A549 (cell line): ENCODE data around the gene MIA2. TPM values are rescaled to one million over a fixed set of nuclear protein-coding genes. Genes with fewer than 3 reads are reported as not detected.

Experiments
- ATAC-seq, 2 experiments: fragments of 200-7000 bp in 1 of 2; fragments of >200 bp in 1 of 2; cut with Nextera tagmentation in 1 of 2; cut with Tn5 transposase in 1 of 2; 3 replicates each; pipeline versions ENCODE4 v1.8.0 to v1.9.1; 2018 to 2020; ENCODE audit warnings: mild to moderate bottlenecking in 1 of 2, moderate library complexity in 1 of 2
- CTCF ChIA-PET: fragments of 300-600 bp; sonication (Branson Sonifier 250); formaldehyde crosslinking; extraction: SDS; loops from one replicate; lab custom pipeline; 2021; ENCODE audit warnings: antibody characterized with exemption, inconsistent platforms; lab: Yijun Ruan, JAX
- POLR2A ChIA-PET: fragments of 350-600 bp; formaldehyde crosslinking; extraction: SDS; loops from one replicate; lab custom pipeline; 2021; ENCODE audit warnings: antibody characterized with exemption, inconsistent platforms; lab: Yijun Ruan, JAX
- DNase-seq, 2 experiments: peaks; one replicate each; pipeline versions ENCODE4 v3.0.0 to v3.0.0-alpha.2; 2011 to 2016; ENCODE audit warnings: low read depth in 1 of 2, low spot score in 1 of 2
- FAIRE-seq: peaks from 2 replicates; lab custom pipeline; 2011; peaks lifted over from hg19 to GRCh38; lab: Jason Lieb, UNC
- H3K27ac ChIP-seq, 2 experiments: fragments of >200 bp; sonication (Bioruptor Twin); formaldehyde crosslinking; 3 replicates each; pipeline ENCODE4 v1.5.1; 2016 to 2017
- H3K4me1 ChIP-seq: fragments of >200 bp; sonication (Bioruptor Twin); formaldehyde crosslinking; 3 replicates; pipeline ENCODE4 v1.6.1; 2016
- H3K4me2 ChIP-seq: fragments of >200 bp; sonication (Bioruptor Twin); formaldehyde crosslinking; 3 replicates; pipeline ENCODE4 v1.6.1; 2016
- H3K4me3 ChIP-seq: fragments of >200 bp; sonication (Bioruptor Twin); formaldehyde crosslinking; 3 replicates; pipeline ENCODE4 v1.5.1; 2016
- H3K9me3 ChIP-seq: fragments of >200 bp; sonication (Bioruptor Twin); formaldehyde crosslinking; 3 replicates; pipeline ENCODE4 v1.6.1; 2016
- ATOH8 ChIP-seq: fragments of 250-450 bp; sonication (Bioruptor Pico); IDR thresholded peaks from 2 replicates; pipeline ENCODE4 v1.5.0; 2020; ENCODE audit warnings: low read depth, mild to moderate bottlenecking, moderate library complexity
- CBX2 ChIP-seq: fragments of 200-600 bp; sonication (generic); IDR thresholded peaks from 2 replicates; pipeline ENCODE4 v1.6.1; 2016; ENCODE audit warnings: low read depth, mild to moderate bottlenecking, borderline replicate concordance
- CBX8 ChIP-seq: fragments of 200-600 bp; sonication (generic); IDR thresholded peaks from 2 replicates; pipeline ENCODE4 v1.6.1; 2016
- CHD2 ChIP-seq: fragments of 150-350 bp; IDR thresholded peaks from 2 replicates; pipeline ENCODE4 v1.6.1; 2014; ENCODE audit warnings: low read length; ENCODE audit not compliant: partially characterized antibody
- E2F6 ChIP-seq: IDR thresholded peaks from 2 replicates; pipeline ENCODE4 v1.6.1; 2012; ENCODE audit warnings: low read depth, borderline replicate concordance
- ESRRA ChIP-seq: fragments of 150-350 bp; IDR thresholded peaks from 2 replicates; pipeline ENCODE4 v1.6.1; 2014; ENCODE audit warnings: mild to moderate bottlenecking, low read length, borderline replicate concordance
- FOSB ChIP-seq: fragments of 250-450 bp; sonication (Bioruptor Pico); IDR thresholded peaks from 2 replicates; pipeline ENCODE4 v1.5.0; 2020; ENCODE audit warnings: mild to moderate bottlenecking, moderate library complexity
- FOXS1 ChIP-seq: fragments of 250-450 bp; sonication (Bioruptor Pico); IDR thresholded peaks from 2 replicates; pipeline ENCODE4 v1.5.0; 2020; ENCODE audit warnings: mild to moderate bottlenecking, moderate library complexity
- GATA3 ChIP-seq: IDR thresholded peaks from 2 replicates; pipeline ENCODE4 v1.6.1; 2012; ENCODE audit warnings: borderline replicate concordance
- HOXA7 ChIP-seq: fragments of 250-450 bp; sonication (Bioruptor Pico); IDR thresholded peaks from 2 replicates; pipeline ENCODE4 v1.5.0; 2020; ENCODE audit warnings: mild to moderate bottlenecking, moderate library complexity
- HOXB13 ChIP-seq: fragments of 250-450 bp; sonication (Bioruptor Pico); IDR thresholded peaks from 2 replicates; pipeline ENCODE4 v1.5.0; 2020; ENCODE audit warnings: low read depth, mild to moderate bottlenecking, moderate library complexity
- HOXB5 ChIP-seq: fragments of 250-450 bp; sonication (Bioruptor Pico); IDR thresholded peaks from 2 replicates; pipeline ENCODE4 v1.5.0; 2020; ENCODE audit warnings: mild to moderate bottlenecking, moderate library complexity
- KDM1A ChIP-seq: fragments of 200-600 bp; sonication (generic); IDR thresholded peaks from 2 replicates; pipeline ENCODE4 v1.6.1; 2016; ENCODE audit warnings: low read depth, mild to moderate bottlenecking
- MYC ChIP-seq: IDR thresholded peaks from 2 replicates; pipeline ENCODE4 v1.6.1; 2012; ENCODE audit warnings: mild to moderate bottlenecking, inconsistent platforms, low read length, improper control_type of control experiment, borderline replicate concordance
- NPAS2 ChIP-seq: fragments of 250-450 bp; sonication (Bioruptor Pico); IDR thresholded peaks from 2 replicates; pipeline ENCODE4 v1.8.0; 2022; ENCODE audit warnings: mild to moderate bottlenecking, moderate library complexity, borderline replicate concordance
- NR3C1 ChIP-seq: fragments of >200 bp; sonication (Bioruptor Twin); formaldehyde crosslinking; IDR thresholded peaks from 3 replicates; pipeline ENCODE4 v1.6.1; 2017
- PHF8 ChIP-seq: fragments of 200-600 bp; sonication (generic); IDR thresholded peaks from 2 replicates; pipeline ENCODE4 v1.6.1; 2016; ENCODE audit warnings: low read depth, mild to moderate bottlenecking, antibody characterized with exemption, moderate library complexity, borderline replicate concordance
- RAD21 ChIP-seq, 2 experiments: fragments of >200 bp in 1 of 2; sonication (Bioruptor Twin) in 1 of 2; formaldehyde crosslinking in 1 of 2; IDR thresholded peaks in 1 of 2; conservative IDR thresholded peaks in 1 of 2; 2 replicates in 1 of 2; 3 replicates in 1 of 2; pipeline ENCODE4 v1.6.1; 2012 to 2018; ENCODE audit warnings: inconsistent platforms in 1 of 2
- REST ChIP-seq: fragments of 200-600 bp; sonication (generic); IDR thresholded peaks from 2 replicates; pipeline ENCODE4 v1.6.1; 2016; ENCODE audit warnings: antibody characterized with exemption, mild to moderate bottlenecking, moderate library complexity
- RNF2 ChIP-seq: fragments of 200-600 bp; sonication (generic); IDR thresholded peaks from 2 replicates; pipeline ENCODE4 v1.6.1; 2016; ENCODE audit warnings: low read depth, mild to moderate bottlenecking, antibody characterized with exemption, moderate library complexity, borderline replicate concordance
- SREBF2 ChIP-seq: fragments of 450-650 bp; IDR thresholded peaks from 2 replicates; pipeline ENCODE4 v1.6.1; 2014; ENCODE audit warnings: mild to moderate bottlenecking, moderate library complexity
- USF2 ChIP-seq: fragments of 450-650 bp; IDR thresholded peaks from 2 replicates; pipeline ENCODE4 v1.6.1; 2014; ENCODE audit warnings: antibody characterized with exemption
- ZNF302 ChIP-seq: fragments of 250-450 bp; sonication (Bioruptor Pico); IDR thresholded peaks from 2 replicates; pipeline ENCODE4 v1.9.0; 2021; ENCODE audit warnings: inconsistent platforms, mild to moderate bottlenecking, moderate library complexity
- WGBS: methylation state at CpG from one replicate; pipeline ENCODE4 v1.1.6; 2017; ENCODE audit errors: missing lambda C conversion rate; 5-methylcytosine and 5-hydroxymethylcytosine counted together
- polyA plus RNA-seq, 4 experiments: library from polyadenylated mRNA; depleted of rRNA in 3 of 4; stranded (reverse); fragments of >200 nt; fragmentation: RNase III in 1 of 4; extraction: RNeasy Plus Mini Kit Qiagen cat#74134 plus additional on column Dnase treatment in 1 of 4; gene quantifications; 2 replicates in 3 of 4; 3 replicates in 1 of 4; pipeline ENCODE4 v1.2.3, GENCODE V29; 2011 to 2017

Gene MIA2
- polyA plus RNA-seq, 2 of the 4 experiments (the other 2 are of a cell fraction) = 25.4 to 73.9 TPM

- DNase-seq (no peak), FAIRE-seq (no peak), ATAC-seq (peak; percentile 28 to 56; a peak in 2 of 6 replicates)
- Histone ChIP-seq H3K4me3 (no peak overlapping the region), H3K9me3 (no peaks in the 10 kb centered on the region), H3K4me1 (peaks cover 5% of the 10 kb centered on the region; the same call in 1 of the 3 replicates), H3K4me2 (0 out of 3 replicates have a peak overlapping the region, but pooled peaks have one; percentile 2), H3K27ac (no peak overlapping the region)
- ChIA-PET CTCF (interaction anchor here (1.0 kb wide), 2 partner anchors 13 to 31 kb away, joined by 3 to 4 read pairs; no protein-coding TSS in a partner anchor), POLR2A (interaction anchor here (0.8 kb wide), 1 partner anchor 36 kb away, joined by 3 read pairs; the partner anchor contains the start of gene FBXO33)
- TF ChIP-seq USF2 = no peak
- TF ChIP-seq RAD21 (conservative IDR thresholded peaks at IDR 0.05 in 1 of 2, IDR thresholded peaks at IDR 0.05 in 1 of 2) = no peak
- no peak for TF ChIP-seq SREBF2
- TF ChIP-seq CBX2 = no peak
- no peak for TF ChIP-seq HOXB5 (CRISPR knock-in tag)
- no peak for TF ChIP-seq CBX8
- TF ChIP-seq PHF8 = no peak
- 57% methylated on average over 4 of the region's 4 CpGs for WGBS
Observed at GRCh38 chr14:39395555-39396254, 162.0 kb downstream of the MIA2 start.

GRCh38 chr14:39396448-39396847 lies 162.7 kb downstream of the MIA2 start:
- no peak for FAIRE-seq
- POLR2A ChIA-PET = no interaction called here

GRCh38 chr14:39398382-39398781 lies 164.7 kb downstream of the MIA2 start:
- WGBS = 73% methylated on average over 6 of the region's 6 CpGs
- no peak for FAIRE-seq
- POLR2A ChIA-PET = no interaction called here
- Histone ChIP-seq H3K4me3 (no peak overlapping the region), H3K27ac (no peak overlapping the region), H3K4me2 (no peak overlapping the region), H3K9me3 (no peaks in the 10 kb centered on the region), H3K4me1 (peaks cover 5% of the 10 kb centered on the region; the same call in 1 of the 3 replicates)
- CTCF ChIA-PET = interaction anchor here (0.6 to 0.9 kb wide), 2 partner anchors 15 to 16 kb away, joined by 3 read pairs; no protein-coding TSS in a partner anchor
- TF ChIP-seq ATOH8 (no peak), ZNF302 (no peak)
- no peak for ATAC-seq
- no peak for DNase-seq

More at GRCh38 chr14:39396448-39396847, 162.7 kb downstream of the MIA2 start:
- CTCF ChIA-PET = interaction anchor here (1.0 kb wide), 1 partner anchor 30 kb away, joined by 4 read pairs; no protein-coding TSS in a partner anchor
- Histone ChIP-seq H3K27ac (no peak overlapping the region), H3K4me1 (peaks cover 5% of the 10 kb centered on the region; the same call in 1 of the 3 replicates), H3K9me3 (no peaks in the 10 kb centered on the region), H3K4me2 (no peak overlapping the region), H3K4me3 (no peak overlapping the region)
- no peak for ATAC-seq
- TF ChIP-seq FOSB (CRISPR knock-in tag) (no peak), NPAS2 (CRISPR knock-in tag) (no peak), CBX8 (no peak)
- no peak for DNase-seq

- Histone ChIP-seq H3K4me3 (no peak overlapping the region), H3K4me2 (no peak overlapping the region), H3K27ac (no peak overlapping the region), H3K4me1 (no peaks in the 10 kb centered on the region), H3K9me3 (no peaks in the 10 kb centered on the region)
- FAIRE-seq = no peak
- TF ChIP-seq HOXA7 (CRISPR knock-in tag) (no peak), MYC (no peak), HOXB13 (CRISPR knock-in tag) (no peak), FOXS1 (CRISPR knock-in tag) (no peak), CHD2 (no peak), E2F6 (no peak), ESRRA (no peak), KDM1A (no peak), ZNF302 (no peak), REST (no peak), RNF2 (no peak), NR3C1 (no peak), GATA3 (no peak)
- no peak for ATAC-seq
- POLR2A ChIA-PET = no interaction called here
- 84% methylated on average over 3 of the region's 3 CpGs for WGBS
- CTCF ChIA-PET = no interaction called here
- DNase-seq = no peak
Observed at GRCh38 chr14:39406560-39406959, 172.8 kb downstream of the MIA2 start.
